GM12892 (cell line): ENCODE data around the gene CEP83.

Source experiments
- POLR2A ChIP-seq: IDR thresholded peaks from 2 replicates; pipeline ENCODE4 v1.6.1; 2011; ENCODE audit warnings: low read depth, low read length, control low read depth
- POLR2AphosphoS5 ChIP-seq: IDR thresholded peaks from 2 replicates; pipeline ENCODE4 v1.6.1; 2011; ENCODE audit warnings: low read depth, low read length, control low read depth

- TF ChIP-seq POLR2A (no peak), POLR2AphosphoS5 (no peak)
Observed at GRCh38 chr12:94405413-94406116, 54.1 kb downstream of the CEP83 start.
